GM04503 (cell line): ENCODE results near the gene PRR23E.

Source experiments
- DNase-seq: peaks from one replicate; pipeline ENCODE4 v3.0.0-alpha.2; 2012; ENCODE audit warnings: low read depth

Gene PRR23E

DNA sequence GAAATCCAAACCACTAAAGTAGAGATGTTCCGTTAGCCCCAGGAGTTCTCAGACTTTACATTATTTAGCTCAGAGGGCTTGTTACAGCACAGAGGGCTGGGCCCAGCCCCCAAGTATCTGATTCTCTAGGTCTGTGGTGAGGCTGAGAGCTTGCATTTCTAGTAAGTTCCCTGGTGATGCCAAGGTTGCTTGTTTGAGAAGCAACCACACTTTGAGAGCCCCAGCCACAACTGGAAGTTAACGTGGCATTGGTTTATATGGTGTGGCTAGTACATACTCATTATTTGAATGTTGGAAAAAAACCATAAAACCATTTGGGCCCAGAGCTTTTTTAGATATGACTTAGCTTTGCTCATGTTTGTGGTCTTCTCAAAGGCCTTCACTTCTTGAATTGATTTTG lies 35.9 kb downstream of the PRR23E start:
- no peak for DNase-seq

GRCh38 chr3:127233371-127233770 lies 40.4 kb downstream of the PRR23E start:
- no peak for DNase-seq

GRCh38 chr3:127234778-127235177 lies 41.8 kb downstream of the PRR23E start:
- no peak for DNase-seq

DNA sequence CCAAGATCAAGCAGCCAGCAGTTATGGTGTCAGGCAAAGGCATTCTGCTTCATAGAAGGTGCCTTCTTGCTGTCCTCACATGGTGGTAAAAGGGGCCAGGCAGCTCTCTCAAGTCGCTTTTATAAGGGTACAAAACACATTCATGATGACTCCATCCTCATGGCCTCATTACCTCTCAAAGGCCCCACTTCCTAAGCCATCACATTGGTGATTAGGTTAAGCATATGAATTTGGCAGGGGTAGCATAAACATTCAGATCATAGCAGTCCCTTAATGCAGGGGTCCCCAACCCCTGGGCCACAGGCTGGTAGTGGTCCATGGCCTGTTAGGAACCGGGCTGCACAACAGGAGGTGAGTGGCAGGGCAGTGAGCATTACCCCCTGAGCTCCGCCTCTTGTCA lies 42.8 kb downstream of the PRR23E start:
- DNase-seq, result no peak

DNA sequence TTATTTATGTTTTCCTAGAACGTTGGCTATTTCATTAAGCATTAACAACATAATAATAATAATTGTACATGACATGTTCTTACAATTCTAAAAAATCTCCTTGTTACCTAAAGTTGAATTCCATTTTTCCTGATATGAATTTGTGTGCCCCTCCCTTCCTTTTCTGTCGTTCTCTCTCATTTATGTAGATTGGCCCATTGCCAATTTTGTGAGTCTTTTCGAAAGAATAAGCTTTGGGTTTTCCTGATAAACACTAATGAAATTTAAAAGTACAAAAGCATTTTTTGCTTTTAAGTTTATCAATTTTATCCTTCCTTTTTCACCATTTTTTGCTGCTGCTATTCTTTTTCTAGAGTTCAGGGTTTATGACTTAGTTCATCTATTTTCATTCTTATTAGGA lies 44.9 kb downstream of the PRR23E start:
- DNase-seq, result no peak

- DNase-seq, result no peak
Observed at GRCh38 chr3:127238602-127239001, 45.7 kb downstream of the PRR23E start.

- no peak for DNase-seq
Observed at GRCh38 chr3:127247292-127247691, 54.4 kb downstream of the PRR23E start.
